Myocyte (in vitro differentiated cells): Measurements from ENCODE around the gene CCL27. TPM values are rescaled to one million over a fixed set of nuclear protein-coding genes. Genes with fewer than 3 reads are reported as not detected.
A peak's percentile ranks its signal among the peaks of the same experiment; 100 is the strongest.
"Not testable (repeated sequence)": the region's sequence is repeated elsewhere in the genome, so short reads cannot be mapped to it uniquely, and the experiment has no call there.

Experiments used
- DNase-seq: peaks from one replicate; pipeline ENCODE4 v3.0.0-alpha.2; 2012; ENCODE audit warnings: low read depth
- total RNA-seq: library from RNA; depleted of rRNA; stranded (reverse); fragments of >200 nt; gene quantifications from 2 replicates; pipeline ENCODE4 v1.2.3, GENCODE V29; 2014

CCL27 gene
- total RNA-seq, 1 donor from 2014 or later: not detected

DNA sequence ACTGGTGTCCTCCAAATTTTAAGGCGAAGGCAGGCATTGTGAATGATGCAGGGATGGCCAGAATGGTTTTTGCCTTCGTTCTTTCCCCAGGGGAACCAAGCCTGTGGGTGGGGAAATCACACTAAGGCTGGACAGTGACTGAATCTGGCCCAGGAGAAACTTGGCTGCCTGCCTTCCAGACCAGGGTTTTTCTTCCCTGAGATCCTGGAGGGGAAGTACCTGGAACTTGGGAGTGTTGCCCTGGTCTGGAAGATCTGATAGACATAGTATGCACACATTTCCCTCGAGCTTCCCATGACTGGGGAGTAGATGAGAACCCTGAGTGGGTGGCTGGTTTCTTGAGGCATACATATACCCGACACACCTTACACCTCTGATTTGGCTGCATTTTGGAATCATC is 11.1 kb downstream of the CCL27 start:
- no peak for DNase-seq

DNA sequence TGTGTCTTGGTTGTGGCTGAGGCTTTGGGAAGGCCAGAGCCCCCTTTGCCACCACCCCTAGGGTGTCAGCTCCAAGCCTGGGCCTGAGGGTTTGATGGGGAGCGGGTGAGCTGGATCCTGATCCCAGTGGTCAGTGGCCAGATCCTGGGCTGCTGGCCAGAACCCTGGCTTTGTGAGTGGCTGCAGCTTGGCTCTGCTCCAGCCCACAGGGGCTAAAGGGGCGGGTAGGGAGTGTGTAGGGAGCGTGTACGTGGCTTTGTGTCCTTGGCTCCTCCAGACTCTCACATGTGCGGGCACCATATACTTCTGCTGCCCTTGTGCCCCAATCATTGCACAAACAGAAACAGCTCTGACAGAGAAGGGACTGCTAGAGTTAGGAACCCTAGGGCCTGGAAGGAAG is 11.6 kb downstream of the CCL27 start:
- peak; percentile 84 for DNase-seq

DNA sequence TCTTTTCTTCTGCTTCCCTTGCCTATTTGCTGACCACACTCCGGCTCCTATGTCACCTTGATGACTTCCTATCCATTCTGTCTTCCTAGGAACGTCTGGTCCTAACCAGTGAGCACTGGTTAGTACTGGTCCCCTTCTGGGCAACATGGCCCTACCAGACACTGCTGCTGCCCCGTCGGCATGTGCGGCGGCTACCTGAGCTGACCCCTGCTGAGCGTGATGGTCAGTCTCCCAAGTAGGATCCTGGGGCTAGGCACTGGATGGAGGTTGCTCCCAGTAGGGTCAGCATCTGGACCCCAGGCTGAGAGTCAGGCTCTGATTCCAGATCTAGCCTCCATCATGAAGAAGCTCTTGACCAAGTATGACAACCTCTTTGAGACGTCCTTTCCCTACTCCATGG is 13.8 kb downstream of the CCL27 start:
- no peak for DNase-seq

DNA sequence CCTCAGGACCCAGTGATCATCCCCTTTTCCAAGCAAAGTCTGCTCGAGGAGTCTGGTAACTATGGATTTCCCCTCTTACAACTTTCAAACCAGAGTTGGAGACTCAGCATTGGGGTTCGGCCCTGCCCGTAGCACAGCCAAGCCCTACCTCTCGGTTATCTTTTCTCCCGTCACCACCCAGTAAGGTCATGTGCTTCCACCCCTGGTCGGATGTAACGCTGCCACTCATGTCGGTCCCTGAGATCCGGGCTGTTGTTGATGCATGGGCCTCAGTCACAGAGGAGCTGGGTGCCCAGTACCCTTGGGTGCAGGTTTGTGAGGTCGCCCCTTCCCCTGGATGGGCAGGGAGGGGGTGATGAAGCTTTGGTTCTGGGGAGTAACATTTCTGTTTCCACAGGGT is 14.8 kb downstream of the CCL27 start:
- no peak for DNase-seq

DNA sequence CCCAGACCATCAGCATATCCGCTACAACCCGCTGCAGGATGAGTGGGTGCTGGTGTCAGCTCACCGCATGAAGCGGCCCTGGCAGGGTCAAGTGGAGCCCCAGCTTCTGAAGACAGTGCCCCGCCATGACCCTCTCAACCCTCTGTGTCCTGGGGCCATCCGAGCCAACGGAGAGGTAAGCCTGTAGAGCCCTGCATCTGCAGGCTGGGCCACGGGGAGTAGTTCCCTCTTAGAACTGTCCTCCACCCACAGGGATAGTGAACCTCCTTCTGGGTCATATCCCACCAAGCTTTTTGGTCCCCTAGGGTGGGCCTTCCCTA is 15.4 kb downstream of the CCL27 start:
- no peak for DNase-seq

DNA sequence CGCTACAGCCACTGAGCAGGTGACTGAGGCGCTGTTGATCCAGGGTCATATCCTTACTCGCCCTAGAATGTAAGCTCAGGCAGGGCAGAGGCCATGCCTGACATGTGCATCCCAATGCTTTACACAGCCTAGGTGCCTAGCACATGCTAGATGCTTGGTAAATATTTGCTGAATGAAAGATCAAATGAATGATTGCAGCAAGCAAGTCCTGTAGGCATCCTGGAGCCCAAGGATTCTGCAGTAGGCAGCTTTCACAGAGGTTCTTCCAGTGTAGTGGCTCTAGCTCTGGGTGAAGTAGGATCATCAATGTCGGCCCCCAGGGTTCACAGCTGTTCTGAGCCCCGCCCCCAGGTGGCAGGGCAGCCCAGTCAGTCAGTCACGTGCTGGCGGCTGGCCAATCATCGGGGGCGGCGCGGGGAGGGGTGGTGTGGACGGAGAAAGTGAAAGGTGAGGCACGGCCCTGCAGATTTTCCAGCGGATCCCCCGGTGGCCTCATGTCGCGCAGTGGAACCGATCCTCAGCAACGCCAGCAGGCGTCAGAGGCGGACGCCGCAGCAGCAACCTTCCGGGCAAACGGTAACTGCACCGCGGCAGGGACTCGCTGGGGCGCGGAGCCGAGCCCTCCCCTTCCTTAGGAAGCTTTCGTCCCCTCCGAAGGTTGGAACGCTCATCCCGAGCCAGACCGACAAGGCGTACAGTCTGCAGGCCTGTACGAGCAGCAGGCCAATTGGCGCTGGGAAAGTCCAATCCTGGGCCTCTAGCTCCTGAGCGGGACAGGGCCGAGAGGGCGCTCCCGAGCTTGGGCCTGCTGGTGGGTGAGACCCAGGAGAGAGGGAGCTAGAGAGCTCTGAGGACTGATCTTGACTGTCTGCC is 16.0 kb downstream of the CCL27 start, which contains the start of gene GALT:
Gene GALT, plus strand, starts transcription at position 465 of the 873 bp plus-strand sequence. Its CDS starts 30 bp downstream, at position 495.
- peak; percentile 93 for DNase-seq

DNA sequence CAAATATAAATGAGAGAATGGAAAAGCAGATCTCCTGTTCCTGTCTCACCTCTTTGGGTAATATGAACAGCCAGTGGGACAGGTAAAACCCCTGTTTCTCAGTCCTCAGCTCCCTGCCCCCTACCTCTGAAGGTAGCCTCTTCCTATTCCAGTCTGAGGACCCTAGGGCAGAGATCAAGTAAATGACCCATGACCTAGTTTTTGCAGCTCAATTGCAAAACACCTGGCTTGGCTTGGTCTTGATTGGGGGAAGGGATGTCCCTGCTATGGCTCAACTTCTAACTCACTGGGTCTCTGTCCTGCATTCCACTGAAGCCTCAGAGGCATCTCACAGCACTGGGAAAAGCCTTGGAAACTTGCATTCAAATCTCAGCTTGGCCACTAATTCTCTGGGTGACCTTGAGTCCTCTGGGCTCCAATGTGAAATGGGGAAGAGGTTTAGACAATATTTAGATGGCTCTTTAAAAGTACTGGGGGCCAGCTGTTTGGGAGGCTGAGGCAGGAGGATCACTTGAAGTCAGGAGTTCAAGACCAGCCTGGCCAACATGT is 17.6 kb downstream of the CCL27 start:
- no peak for DNase-seq

DNA sequence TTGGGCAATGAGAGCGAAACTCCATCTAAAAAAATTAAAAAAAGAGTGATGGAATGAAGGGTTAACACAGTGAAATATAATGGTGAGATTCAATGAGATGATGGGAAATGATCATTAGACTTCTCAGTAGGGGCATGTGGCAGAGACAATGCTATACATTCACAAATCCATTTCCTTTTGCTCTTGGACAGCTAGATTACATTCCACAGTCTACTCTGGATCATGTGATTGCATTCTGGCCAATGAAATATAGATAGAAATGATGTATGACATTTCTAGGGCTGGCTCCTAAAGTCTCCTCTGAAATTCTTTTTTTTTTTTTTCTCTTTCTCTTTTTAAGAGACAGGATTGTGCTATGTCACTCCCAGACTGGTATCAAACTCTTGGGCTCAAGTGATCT is 19.8 kb downstream of the CCL27 start:
- no peak for DNase-seq

DNA sequence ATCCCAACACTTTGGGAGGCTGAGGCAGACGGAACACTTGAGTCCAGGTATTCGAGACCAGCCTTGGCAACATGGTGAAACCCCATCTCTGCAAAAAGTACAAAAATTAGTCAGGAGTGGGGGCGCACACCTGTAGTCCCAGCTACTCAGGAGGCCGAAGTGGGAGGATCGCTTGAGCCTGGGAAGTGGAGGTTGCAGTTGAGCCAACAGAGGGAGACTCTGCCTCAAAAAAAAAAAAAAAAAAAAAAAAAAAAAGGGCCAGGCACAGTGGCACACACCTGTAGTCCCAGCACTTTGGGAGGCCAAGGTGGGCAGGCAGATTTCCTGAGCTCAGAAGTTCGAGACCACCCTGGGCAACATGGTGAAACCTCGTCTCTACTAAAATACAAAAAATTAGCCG is 23.1 kb downstream of the CCL27 start:
- DNase-seq: not testable (repeated sequence)

DNA sequence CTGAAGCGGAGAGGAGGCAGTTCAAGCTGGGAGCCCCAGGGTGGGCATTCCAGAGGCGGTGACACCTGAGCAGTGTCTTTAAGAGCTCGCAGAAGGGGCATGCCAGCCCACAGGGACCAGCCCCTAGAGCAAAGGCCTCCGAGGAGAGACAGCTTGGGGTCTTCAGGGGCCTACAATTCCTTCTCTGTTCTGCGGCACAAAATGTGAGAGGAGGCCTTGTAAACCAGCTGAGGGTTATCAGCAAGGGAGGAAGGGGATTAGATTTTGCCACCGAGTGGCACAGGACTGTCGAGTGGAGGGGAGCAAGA is 24.4 kb downstream of the CCL27 start:
- DNase-seq: no peak

DNA sequence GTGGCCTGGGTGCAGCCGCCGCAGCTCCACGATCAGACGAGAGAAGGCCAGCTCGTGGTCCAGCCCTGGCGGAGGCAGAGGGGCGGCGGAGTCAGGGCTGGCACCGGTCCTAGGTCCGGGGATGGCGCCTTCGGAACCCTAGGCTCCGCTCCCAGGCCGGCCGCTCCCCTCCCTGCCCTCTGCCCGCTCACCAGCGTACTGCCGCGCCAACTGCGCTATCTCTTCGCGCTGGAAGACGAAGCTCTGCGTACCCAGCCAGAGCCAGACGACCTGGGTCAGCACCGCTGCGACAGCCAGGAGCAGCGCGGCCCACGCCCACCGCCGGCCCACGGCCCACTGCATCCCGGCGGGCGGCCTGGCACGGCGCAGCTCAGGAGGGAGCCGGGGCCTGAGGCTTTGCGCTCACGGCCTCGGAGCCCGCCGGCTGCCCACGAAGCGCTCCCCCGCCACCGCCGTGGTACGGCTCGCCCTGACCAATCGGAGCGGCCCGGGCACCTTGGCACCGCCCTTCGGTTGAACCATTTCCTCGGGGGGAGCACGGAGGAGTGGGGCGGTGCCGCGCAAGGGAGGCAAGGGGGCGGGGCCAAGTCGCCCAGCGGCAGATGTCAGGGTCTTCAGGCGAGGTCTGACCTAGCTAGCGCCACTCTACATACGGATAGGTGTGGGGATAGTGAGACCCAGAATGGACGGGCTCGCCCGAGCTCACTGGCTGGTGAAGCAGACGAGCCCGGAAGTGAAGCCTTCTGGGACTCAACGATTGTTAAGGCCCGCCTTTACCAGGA is 24.9 kb downstream of the CCL27 start, which contains the start of gene SIGMAR1:
Gene SIGMAR1, minus strand, starts transcription at position 432 of the 782 bp plus-strand sequence. Its CDS starts 90 bp downstream, at position 342.
- DNase-seq: peak; percentile 96

DNA sequence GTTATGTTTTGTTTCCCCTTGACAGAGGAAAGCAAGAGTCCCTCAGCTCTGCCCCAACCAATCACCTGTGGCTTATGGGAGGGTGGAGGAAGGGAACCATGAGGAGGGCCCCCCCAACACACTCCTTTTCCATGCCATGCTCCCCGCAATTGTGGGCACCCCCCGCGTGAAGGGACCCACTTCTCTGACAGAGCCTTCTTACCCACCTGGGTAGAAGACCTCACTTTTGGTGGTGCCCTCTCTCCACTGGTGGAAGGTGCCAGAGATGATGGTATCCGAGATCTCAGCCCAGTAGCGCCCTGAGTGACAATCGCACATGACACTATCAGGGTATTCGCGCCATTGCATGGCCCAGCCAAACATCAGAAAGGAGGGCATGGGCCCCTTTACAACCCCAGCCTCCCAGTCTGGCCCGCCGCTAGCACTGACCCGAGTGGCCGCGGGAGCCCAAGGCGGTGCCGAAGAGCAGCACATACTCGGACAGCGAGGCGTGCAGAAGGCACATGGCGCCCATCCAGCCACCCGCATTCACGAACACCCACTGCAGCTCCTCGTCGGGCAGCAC is 25.6 kb downstream of the CCL27 start:
- peak; percentile 30 for DNase-seq

DNA sequence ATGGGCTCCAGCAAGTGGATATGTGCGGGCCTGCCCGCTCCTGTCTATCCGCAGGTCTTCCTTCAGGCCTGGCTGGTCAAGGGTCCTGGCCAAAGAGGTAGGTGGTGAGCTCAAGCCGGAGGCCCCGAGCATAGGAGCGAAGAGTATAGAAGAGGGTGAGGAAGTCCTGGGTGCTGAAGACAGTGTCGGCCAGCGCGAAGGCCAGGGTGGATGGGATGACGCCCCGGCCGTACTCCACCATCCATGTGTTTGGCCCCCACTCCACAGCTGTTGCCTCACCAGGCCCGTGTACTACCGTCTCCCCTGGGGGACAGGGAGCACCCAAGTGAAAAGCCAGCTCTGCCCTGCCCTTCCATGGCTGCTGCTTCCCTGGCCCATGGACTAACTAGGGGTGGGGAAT is 26.9 kb downstream of the CCL27 start:
- DNase-seq: no peak

DNA sequence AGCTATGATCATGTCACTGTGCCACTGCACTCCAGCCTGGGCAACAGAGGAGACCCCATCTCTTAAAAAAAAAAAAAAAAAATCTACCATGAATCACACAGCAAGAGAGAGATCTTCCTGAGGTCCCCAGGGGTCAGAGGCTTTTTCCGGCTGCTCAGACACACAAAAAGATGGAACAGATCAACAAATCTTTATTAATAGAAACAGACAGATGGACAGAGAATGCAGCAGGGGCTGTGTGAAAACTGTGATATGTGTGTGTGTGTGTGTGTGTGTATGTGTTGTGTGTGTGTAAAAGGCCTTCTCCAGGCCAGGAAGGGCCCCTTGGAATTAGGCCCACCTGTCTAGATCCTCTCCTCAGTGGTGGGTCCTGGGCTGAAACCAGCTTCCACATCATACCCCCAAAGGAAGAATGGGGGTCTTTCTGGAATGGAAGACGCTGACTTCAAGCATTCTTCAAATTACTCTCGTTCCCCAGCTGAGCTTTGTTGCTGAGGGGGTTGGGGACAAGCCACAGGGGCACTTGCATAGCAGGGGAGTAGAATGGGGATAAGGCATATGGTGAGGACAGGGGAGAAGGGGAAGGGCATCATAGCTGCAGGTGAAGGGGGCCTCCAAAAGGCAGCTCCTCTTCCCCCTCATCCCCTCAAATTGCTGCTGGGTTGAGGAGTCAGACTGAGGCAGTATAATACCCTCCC is 27.8 kb downstream of the CCL27 start:
- DNase-seq: peak; percentile 68

DNA sequence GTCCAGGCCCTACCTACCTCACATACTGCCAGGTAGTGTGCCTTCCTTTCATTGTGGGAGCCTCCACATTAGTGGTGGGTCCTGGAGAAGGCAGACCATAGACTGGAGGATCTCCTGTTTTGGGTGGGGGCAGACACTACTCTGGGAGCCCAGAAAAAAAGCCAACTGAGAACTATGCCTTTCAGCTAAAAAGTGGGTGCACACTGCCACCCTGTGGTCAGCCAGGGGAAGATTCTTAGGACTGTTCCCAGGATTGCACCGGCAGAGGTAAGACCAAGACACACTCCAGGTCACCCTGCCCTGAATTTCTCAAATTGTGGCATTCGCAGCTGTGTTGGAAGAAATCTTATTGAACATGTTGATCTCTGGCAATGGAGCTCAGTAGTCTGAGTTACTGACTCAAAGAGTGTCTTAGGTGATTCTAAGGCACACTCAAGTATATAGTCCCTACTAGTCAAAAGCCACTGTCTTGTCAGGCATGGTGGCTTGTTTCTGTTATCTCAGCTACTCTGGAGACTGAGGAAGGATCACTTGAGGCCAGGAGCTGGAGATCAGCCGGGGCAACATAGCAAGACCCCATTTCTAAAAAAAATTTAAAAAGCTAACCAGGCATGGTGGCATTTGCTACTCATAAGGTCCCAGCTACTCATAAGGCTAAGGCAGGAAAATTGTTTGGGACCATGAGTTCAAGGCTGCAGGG is 28.5 kb downstream of the CCL27 start:
- peak; percentile 64 for DNase-seq

DNA sequence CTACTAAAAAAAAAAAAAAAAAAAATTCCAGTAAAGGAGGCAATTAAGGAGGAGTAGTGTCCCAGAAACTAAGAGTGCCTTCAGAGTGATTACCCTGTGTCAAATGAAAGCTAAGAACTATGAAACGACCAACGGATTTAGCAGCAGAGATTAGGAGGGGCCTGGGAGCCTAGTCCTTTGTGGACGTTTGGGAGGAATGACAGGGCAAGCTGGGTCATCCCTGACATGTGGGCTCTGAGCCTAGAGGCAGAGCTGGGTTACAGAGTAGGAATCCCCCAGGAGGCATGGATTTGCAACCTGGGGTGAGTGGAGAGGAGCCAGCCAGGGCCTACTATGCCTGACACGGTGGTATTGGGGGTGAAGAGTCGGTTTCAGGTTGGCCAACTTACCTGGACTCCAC is 29.3 kb downstream of the CCL27 start:
- no peak for DNase-seq

DNA sequence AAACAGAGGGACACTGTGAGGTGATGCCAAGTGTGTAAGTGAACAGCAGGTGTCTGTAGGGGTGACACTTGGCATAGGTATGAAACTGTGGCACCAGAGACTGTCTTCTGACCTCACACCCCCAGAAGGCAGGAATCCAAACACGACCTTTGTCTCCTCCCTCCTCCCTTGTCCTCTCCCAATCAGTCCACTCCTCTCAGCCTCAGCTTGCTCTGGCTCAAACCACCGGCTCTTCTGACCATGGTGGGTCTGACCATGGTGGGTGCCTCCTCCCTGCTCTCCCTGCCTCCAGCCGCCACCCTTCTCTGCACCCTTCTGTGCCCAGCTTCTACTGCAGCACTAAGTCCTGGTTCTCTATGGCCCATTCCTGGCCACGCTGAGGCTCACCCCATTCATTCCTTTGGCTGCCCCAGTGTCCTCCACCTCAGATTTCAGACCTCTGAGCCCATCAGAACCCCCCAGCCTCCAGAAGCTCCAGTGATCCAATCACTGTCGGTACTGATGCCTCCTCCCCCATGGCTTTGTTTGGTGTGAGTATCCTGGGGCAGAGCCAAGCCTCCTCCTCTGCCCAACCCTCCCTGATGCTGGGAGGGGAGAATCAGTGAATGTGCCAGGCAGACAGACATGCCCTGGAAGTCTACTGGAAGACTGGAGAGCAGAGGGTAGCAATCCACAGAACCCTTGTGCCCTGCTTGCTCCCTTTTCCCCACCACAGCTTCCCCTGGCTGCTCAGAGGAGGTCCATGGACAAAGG is 31.9 kb downstream of the CCL27 start:
- DNase-seq: no peak

DNA sequence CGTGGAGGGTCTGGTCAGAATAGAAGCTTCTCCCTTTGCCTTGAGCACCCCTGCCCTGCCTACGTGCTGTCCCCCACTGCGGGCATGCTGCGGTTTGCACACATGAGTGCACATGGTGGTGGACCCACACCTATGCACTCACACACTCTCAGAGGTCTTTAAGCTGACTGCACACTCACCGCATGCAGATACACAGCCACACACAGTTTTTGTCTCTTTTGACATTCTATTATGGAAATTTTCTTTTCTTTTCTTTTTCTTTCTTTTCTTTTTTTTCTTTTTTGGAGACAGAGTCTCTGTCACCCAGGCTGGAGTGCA is 33.0 kb downstream of the CCL27 start:
- no peak for DNase-seq

DNA sequence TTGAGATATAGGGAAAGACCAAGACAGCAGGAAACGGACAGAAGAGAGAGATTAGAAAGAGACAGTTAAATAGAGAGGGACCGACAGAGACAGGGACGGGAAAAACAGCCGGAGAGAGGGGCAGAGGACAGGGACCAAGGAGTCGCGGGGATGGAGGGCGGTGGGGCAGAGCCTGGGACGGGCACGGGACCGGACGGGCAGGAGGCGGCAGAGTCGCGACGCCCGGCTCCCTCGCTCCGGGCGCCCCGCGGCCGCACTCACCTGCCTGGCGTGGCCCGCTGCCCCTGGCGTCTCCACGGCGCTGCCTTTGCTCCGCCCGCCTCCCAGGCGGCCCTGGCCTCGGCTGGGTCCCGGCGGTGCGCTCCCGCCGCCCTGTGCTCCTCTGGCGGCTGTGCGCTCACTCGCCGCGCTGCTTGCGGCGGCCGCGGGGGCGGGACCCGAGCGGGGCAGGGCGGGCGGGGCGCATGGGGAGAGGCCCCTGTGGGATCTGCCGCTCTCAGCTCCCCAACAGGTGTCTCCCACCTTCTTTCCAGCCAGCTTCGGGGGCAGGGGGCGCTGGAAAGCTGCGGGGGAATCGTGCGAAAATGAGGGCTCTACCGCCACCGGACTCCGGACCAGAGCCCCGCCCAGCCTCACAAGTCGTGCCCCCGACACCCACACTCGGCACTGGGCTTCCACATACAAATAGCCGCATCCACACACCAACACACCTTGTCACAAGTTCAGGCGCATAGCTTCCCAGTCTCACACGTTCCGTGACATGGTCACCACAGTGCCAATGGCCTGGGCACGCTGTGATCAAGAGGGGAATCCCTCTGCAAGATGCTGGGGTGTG is 33.6 kb downstream of the CCL27 start, which contains the start of gene ARID3C:
Gene ARID3C, minus strand, starts transcription at position 411 of the 835 bp plus-strand sequence. CDS start 1,052 bp downstream, outside the sequence.
- no peak for DNase-seq
